VCaP (cell line): ENCODE results near the gene SIGLEC1.

Source experiments
- H3K27ac ChIP-seq: fragments of 450-650 bp; 2 replicates; pipeline ENCODE4 v1.5.1; 2017
- CTCF ChIP-seq: fragments of 450-650 bp; conservative IDR thresholded peaks from 2 replicates; pipeline ENCODE4 v1.5.1; 2017; ENCODE audit warnings: mild to moderate bottlenecking, moderate library complexity

The SIGLEC1 gene

DNA sequence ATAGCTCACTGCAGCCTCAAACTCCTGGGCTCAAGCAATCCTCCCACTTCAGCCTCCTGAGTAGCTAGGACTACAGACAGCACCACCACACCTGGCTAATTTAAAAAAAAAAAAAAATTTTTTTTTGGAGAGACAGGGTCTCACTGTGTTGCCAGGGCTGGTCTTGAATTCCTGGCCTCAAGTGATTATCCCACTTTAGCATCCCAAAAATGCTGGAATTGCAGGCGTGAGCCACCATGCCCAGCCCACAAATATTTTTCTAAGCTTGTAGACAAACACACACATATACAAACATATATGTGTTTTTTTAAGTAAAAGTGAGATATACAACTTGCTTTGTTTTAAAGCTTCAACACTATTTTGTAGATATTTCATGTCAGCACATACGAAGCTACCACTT, 30.9 kb upstream of the SIGLEC1 start:
- no peak for TF ChIP-seq CTCF

GRCh38 chr20:3741836-3742458, 29.5 kb upstream of the SIGLEC1 start:
- no peak overlapping the region for H3K27ac ChIP-seq
- no peak for TF ChIP-seq CTCF

More for the DNA sequence above, 30.9 kb upstream of the SIGLEC1 start:
- no peak overlapping the region for H3K27ac ChIP-seq

- no peak for TF ChIP-seq CTCF
Measured at GRCh38 chr20:3740615-3741301, 28.4 kb upstream of the SIGLEC1 start.

DNA sequence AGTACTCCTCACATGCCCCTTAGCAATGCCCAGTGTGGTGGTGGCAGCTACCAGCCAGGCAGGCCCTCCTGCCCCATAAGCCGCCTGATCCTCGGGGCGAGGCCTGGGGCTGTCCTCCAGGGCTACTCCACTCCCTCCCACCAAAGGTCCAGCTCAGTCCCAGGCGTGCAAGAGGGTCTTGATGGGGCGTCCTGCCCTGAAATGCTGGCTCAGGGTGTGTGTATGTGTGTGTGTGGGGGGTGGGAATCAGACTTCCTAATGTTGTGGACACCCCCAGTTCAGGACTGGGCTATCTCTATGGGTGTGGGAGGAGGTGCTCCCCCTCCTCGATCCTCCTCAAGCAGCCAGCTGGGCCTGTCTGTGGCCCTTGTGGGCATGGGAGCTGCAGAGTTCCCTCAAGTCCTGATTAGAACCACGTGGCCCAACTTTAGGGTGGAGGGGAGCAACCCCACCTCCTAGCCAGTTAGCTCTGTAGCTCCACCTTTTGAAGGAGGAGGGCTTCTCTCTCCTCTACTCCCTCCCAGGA, 27.6 kb upstream of the SIGLEC1 start:
- no peak for TF ChIP-seq CTCF
- peak overlapping the region; percentile 81 for H3K27ac ChIP-seq

More at GRCh38 chr20:3740615-3741301, 28.4 kb upstream of the SIGLEC1 start:
- no peak overlapping the region; the same call in 1 of the 2 replicates for H3K27ac ChIP-seq

DNA sequence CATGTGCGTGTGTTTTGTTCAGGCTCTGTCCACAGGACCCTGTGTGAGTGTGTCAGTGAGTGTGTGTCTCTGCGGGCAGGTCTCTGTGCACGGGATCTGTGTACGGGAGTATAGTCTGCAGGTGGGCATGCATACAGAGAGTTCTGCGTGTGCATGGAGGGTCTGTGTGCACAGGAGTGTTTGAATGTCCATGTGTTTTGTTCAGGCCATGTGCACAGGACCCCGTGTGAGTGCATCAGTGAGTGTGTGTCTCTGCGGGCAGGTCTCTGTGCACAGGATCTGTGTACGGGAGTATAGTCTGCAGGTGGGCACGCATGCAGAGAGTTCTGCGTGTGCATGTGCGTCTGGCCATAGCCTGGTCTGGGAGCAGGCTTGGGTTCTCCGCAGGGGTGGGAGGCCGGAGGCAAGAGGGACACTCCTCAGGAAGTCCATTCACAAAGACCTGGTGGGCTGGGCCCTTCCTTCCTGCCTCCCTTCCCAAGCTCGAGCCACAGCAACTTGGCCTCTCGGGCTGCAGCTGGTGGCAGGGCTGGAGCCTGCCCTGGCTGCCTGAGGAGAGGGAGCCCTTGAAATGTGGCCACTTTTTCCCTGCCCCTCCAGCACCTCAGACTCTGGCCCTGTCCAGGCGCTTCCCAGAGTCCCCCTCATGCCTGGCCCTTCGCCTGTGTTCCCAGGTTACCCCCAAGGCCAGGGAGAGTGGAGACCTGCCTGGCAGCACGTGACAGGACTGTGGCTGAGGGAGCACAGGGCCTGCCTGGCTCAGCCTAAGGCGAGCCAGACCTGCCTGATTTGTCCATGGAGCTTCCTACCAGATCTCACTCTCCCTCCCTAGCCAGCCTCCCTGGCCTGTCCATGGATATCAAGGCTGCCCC, 26.9 kb upstream of the SIGLEC1 start:
- no peak for TF ChIP-seq CTCF
- peak overlapping the region; percentile 81 for H3K27ac ChIP-seq

GRCh38 chr20:3738111-3739053, 26.0 kb upstream of the SIGLEC1 start:
- H3K27ac ChIP-seq: peak overlapping the region; percentile 81
- no peak for TF ChIP-seq CTCF
